Fibroblast of lung (primary cell): ENCODE measurements around the gene TDRD9.

Source experiments
- EZH2 ChIP-seq: IDR thresholded peaks from 2 replicates; pipeline ENCODE4 v1.5.1; 2012; ENCODE audit warnings: low read length, control low read depth, mild to moderate bottlenecking; ENCODE audit errors: missing control alignments
- TF ChIP-seq, protein P1 (sequence below), 2 donors: IDR thresholded peaks in 1 of 2; conservative IDR thresholded peaks in 1 of 2; 1 replicate in 1 of 2; 2 replicates in 1 of 2; pipeline ENCODE4 v1.5.1; 2011 to 2012; ENCODE audit warnings: low read length in 2 of 2, control low read depth in 1 of 2, inconsistent platforms in 1 of 2, low read depth in 1 of 2, mild to moderate bottlenecking in 1 of 2

DNA sequence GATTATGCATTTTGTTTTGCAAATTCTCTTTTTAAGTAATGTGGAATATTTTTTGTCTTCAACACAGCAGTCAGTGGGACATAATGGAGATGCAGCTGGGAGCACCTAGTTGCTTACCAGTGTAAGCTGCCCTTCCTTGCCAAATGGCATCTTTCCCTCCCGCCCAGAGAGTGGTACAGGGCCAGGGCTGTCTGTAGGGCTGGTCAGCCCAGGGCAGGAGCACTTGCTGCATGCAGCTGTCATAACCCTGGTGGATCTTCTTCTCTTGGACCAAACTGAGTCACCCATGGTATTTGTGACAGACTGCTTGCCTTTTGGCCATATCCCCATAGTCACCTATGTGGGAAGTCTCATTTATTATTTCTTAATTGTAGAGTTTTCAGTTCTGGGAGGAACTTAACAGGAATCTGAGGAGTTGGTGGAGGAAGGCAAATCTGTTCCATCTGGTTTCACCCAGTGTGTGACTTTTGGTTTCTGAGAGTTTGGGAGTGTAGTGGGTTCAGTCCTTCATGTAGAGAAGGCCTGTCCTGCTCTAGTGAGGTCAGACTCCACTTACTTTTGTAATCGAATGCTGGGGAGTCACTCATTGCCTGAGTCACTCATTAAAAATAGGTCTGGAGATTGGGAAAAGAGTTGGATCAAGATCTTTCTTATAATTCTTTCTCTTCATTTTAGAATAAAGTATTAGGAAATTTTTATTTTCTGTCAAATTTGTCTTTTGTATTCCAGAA lies 95.2 kb downstream of the TDRD9 start:
- TF ChIP-seq, protein P1, sequence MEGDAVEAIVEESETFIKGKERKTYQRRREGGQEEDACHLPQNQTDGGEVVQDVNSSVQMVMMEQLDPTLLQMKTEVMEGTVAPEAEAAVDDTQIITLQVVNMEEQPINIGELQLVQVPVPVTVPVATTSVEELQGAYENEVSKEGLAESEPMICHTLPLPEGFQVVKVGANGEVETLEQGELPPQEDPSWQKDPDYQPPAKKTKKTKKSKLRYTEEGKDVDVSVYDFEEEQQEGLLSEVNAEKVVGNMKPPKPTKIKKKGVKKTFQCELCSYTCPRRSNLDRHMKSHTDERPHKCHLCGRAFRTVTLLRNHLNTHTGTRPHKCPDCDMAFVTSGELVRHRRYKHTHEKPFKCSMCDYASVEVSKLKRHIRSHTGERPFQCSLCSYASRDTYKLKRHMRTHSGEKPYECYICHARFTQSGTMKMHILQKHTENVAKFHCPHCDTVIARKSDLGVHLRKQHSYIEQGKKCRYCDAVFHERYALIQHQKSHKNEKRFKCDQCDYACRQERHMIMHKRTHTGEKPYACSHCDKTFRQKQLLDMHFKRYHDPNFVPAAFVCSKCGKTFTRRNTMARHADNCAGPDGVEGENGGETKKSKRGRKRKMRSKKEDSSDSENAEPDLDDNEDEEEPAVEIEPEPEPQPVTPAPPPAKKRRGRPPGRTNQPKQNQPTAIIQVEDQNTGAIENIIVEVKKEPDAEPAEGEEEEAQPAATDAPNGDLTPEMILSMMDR (conservative IDR thresholded peaks at IDR 0.05 in 1 of 2, IDR thresholded peaks at IDR 0.05 in 1 of 2; ENCODE audit: low read depth in 1 of 2, low read length in 2 of 2) = no peak
- no peak for TF ChIP-seq EZH2
